AML-193 (cell line): ENCODE data around the gene SMARCA4.

Experiments used
- DNase-seq, 2 experiments: peaks; one replicate each; lab custom pipeline; 2025; lab: John Stamatoyannopoulos, UW

Gene SMARCA4

GRCh38 chr19:11014403-11014911 lies 53.6 kb downstream of the SMARCA4 start:
- DNase-seq = no peak

DNA sequence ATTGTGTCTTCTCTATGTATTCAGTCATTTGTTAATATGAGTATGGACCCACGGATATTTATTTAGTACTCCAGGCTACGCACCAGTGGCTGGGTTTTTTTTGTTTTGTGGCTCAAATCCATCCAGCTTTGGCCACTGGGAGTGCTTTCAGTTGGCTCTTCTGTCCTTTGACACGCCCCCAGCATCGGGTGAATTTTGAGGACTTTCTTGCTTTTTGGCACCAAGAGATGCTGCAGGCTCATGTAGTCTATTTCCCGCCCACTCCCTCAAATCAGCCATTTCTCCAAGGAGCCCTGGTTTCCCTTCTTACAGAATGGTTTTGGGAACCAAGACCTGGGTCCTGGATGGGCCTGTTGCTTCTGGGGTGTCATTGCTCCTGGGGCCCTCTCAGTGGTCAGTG lies 55.8 kb downstream of the SMARCA4 start:
- DNase-seq = no peak

DNA sequence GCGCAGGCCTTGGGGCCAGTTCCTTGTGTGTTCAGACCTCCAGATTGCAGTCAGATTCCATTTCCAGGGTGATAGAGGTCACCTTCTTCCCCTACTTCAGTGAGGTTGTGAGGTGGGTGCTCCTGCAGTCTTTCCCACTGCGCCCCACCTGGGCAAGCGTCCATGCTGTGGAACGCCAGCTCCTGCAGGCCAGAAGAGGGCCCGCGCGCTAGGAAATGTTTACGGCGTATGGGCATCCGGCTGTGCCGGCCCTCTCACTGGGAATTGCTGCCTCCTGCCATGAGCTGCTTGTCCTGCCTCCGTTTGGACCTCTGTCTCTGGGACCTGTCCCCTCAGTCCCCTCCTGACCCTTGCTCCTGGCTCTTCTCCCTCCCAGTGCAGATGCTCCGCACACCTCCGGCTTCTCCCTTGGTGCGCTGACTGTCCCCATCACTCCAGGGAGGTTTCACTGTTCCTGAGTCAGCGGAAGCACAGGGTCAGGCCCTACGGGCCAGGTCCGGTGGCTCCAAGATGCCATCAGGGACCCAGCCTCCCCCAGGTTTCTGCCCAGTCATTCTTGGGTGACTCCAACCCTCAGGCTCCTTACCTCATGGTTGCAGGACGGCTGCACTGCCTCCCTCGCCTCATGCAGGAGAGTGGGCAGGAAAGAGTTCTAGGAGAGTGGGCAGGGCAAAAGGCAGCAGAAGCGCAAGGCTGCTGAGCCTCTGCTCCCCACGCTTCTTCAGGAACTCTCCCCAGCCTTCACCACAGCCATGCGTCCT lies 56.6 kb downstream of the SMARCA4 start:
- DNase-seq = no peak

GRCh38 chr19:11018179-11018578 lies 57.3 kb downstream of the SMARCA4 start:
- DNase-seq = no peak

DNA sequence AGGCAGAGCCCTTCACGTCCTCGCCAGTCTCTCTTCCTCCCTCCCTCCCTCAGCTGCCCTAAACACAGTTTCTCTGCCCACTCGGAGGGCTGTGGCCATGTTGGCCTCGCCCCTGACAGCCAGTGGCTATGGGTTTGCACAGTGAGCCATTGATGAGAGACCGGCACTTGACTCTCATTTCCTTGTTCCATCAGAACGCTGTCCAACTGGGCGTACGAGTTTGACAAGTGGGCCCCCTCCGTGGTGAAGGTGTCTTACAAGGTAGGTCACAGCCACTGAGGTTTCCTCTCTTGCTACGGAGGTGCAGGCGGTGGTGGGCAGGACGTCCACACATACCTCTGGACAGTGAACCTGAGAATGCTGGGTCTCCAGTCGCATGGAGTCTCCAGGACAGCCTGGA lies 57.9 kb downstream of the SMARCA4 start:
- no peak for DNase-seq

- DNase-seq = no peak
Measured at GRCh38 chr19:11019262-11019661, 58.4 kb downstream of the SMARCA4 start.

GRCh38 chr19:11019824-11020223 lies 59.0 kb downstream of the SMARCA4 start:
- DNase-seq = no peak

- DNase-seq = no peak
Measured at GRCh38 chr19:11020423-11020822, 59.6 kb downstream of the SMARCA4 start.

DNA sequence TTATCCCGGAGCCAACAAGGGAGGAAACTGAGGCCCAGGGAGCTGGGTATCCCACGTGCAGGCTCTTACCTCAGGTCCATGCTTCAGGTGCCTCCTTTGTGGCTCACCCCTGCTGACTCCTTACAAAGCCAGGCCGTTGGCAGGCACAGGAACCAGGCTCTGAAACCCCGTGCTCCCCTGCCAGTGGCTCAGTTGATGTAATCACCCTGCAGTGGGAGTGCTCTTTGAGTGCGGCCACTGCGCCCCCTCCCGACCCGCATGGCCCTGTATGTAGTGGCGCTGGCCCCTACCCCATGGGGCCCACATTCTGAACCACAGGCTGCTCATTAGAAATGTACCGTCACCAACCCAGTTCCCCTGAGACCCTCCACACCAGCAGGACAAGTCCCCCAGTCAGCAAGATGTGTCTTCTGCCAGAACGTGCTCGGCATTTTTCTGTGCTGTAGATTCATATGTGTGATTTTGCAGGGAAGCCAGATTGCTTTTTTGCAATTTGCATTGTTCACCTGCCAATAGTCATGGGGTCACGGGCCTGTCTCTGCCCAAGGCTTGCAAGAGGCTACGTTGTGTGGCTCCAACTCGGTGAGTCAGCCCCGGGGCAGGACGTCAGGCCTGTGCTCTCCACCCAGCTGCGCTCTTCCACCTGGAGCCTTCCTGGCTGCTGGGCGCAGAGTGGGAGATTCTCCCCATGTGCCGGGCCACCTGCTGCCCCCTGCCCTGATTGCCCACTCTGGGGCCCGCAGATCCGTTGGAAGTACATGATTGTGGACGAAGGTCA lies 60.3 kb downstream of the SMARCA4 start:
- DNase-seq = no peak

- DNase-seq = no peak
Measured at GRCh38 chr19:11021760-11022144, 60.9 kb downstream of the SMARCA4 start.

DNA sequence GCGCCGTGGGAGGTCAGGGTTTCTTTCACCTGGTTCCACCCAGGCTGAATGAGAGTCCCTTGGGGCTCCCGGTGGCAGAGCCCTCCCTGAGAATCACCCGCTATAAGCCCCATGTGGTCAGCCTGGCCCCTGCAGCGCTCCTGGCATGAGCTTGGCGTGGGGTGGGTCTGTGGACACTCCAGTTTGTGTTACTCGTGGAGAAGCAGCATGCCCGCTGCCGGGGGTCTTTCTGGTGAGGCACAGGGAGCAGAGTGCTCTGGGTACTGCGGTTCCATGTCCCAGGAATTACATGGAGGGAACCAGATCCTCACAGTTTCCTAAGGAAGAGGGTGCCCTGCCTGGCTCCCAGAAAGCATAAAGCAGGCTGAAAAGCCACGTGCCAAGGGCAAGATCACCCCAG lies 62.2 kb downstream of the SMARCA4 start:
- no peak for DNase-seq

- no peak for DNase-seq
Measured at GRCh38 chr19:11023710-11024109, 62.9 kb downstream of the SMARCA4 start.

DNA sequence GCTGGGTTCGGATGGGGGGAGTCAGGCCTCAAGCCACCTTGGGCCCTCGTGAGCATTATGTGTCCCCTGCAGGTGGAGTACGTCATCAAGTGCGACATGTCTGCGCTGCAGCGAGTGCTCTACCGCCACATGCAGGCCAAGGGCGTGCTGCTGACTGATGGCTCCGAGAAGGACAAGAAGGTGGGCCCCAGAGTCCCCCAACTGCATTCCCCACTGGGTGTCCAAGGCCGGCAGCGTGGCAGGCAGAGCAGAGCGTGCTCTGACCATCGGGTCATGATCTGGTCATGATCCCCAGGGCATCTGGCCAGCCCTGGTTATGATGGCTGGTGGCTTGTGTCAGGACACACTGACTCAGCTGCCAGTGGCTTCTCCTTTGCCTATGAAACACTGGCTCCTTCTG lies 63.4 kb downstream of the SMARCA4 start:
- no peak for DNase-seq

DNA sequence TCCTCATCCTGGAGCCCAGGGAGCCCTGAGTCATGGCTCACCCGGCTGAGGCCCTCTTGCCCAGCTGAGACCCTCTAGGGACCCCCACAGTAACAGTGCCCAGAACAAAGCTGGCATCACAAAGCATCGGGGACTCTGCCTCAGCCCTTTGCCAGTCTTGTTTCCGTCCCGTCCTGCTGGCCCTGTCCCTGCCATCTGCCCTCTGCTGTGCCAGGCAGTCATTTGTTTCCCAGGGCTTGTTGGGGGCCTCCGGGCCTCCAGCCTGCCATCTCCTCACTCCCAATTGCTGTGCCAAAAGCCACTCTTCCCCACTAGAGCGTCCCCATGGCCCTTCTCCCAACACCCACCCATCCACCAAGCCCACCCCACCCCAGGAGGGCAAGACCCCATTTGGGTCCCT lies 64.2 kb downstream of the SMARCA4 start:
- DNase-seq = no peak

DNA sequence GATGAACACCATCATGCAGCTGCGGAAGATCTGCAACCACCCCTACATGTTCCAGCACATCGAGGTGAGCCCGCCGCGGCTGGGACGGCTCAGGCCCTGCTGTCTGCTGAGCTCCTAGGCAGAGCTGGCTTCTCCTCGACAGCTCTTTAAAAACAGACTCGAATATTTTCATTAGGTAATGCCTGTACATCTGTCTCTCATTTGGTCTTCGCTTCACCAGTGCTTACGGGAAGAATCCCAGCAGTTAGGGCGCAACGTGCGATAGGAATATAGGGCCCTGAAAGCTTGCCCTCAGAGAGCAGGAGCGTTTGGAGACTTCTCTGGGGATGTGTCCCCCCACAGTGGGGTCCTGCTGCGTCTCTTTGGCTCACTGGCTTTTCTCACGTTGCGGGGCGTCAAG lies 64.6 kb downstream of the SMARCA4 start:
- DNase-seq = no peak

DNA sequence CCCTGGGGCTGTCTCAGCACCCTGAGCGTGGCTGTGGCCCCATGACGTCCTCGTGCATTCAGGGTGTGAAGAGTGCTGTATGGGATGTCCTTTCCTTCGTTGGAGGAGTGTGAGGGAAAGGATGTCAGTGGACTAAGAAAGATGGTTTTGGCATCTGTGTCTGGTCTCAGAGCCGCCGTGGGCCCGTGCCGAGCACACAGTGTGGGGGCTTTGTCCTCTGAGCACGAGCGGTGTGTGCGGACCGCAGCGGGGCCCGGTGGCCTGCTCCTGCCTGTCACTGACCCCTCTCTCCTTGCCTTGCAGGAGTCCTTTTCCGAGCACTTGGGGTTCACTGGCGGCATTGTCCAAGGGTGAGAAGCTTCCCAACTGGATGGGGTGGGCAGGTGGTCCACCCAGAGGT lies 65.2 kb downstream of the SMARCA4 start:
- DNase-seq = no peak

GRCh38 chr19:11027381-11027780 lies 66.6 kb downstream of the SMARCA4 start:
- DNase-seq = no peak

DNA sequence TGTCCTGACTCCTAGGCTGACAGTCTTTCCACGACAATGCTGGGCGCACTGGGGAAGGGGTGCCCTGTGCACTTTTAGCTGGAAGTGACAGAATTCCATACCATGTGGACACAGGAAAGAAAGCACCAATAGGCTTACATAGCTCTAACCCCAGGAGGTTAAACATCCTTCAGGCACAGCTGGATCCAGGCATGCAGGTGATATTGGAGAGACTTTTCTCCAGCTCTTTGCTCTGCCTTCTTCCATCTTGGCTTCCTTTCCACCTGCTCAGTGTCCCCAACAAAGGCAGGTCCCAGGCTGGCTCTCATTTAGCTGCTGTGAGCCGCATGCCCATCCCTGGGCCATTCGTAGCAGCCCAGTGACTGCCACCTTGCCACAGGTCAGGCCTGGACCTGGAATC lies 67.3 kb downstream of the SMARCA4 start:
- DNase-seq = no peak

DNA sequence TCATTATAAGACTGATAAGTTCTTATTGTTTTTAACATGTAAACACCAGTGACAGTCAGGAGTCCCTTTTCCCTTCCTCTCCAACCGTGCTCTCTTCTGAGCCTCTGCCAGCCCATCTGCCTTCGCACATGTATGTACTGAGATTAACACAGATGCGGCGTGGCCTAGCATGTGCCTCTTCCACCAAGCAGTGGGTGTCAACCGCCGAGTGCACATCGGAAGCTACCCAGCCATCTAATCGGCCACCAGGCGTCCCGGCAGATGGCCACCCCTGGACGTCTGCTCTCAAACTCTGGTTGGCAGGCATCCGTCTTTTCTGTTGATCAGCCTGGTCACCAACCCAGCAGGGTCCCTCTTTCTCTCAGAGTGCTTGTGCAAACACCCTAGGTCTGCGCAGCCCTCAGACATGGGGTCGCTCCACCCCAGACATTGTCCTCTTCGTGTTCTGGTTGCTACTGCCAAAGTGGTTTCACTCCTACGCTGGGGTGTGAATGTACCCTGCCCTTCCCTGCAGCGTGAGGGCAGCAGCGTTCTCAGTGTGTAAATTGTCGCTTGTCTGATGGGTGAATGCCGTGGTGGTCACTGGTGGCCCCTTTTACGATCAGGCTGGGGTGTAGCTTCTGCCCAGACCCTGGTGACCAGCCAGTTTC lies 70.7 kb downstream of the SMARCA4 start:
- no peak for DNase-seq

GRCh38 chr19:11033251-11033650 lies 72.4 kb downstream of the SMARCA4 start:
- DNase-seq = no peak

- DNase-seq = no peak
Measured at GRCh38 chr19:11033763-11034162, 72.9 kb downstream of the SMARCA4 start.

GRCh38 chr19:11034449-11035213 lies 73.8 kb downstream of the SMARCA4 start:
- DNase-seq = no peak
